ENCODE results near the gene KCNQ5.

The KCNQ5 gene

DNA sequence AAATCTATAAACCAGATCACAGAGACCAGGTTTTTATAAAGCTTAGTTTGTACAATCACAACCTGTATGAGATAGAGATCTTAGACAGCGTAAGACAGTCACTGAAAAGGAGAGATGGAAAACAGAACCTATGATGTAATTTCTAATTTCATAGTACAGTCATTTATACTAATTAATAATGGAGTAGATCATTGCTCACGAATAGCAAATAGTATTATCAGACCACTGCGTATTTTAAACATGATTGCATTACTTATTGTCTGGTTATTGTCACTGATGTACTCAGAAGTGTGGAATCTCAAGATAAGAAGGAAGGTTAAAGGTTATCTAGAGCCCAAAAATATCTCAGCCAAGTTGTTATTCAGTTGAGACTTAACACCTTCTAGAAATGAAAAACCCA lies 487.8 kb downstream of the KCNQ5 start:
- H3K9ac ChIP-seq (ENCODE audit: low read depth, low read length), result no peak overlapping the region
- no peaks in the 10 kb centered on the region for H3K36me3 ChIP-seq (ENCODE audit: insufficient read depth, low read length)
- no peaks in the 10 kb centered on the region for H3K4me1 ChIP-seq (ENCODE audit: insufficient read depth, low read length)
- H3K9me3 ChIP-seq (ENCODE audit: control insufficient read depth, insufficient read depth, low read length), result no peaks in the 10 kb centered on the region

DNA sequence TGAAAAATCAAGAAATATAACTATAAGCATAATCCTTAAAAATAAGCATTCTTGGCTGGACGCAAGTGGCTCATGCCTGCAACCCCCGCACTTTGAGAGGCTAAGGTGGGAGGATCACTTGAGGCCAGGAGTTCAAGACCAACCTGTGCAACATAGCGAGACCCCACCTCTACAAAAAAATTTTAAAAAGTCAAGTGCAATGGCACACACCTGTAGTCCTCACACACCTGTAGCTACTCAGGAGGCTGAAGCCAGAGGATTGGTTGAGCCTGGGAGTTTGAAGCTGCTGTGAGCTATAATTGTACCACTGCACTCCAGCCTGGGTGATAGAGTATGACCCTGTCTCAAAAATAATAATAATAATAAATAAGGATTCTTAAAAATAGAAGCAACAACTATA lies 494.5 kb downstream of the KCNQ5 start:
- no peaks in the 10 kb centered on the region for H3K4me1 ChIP-seq (ENCODE audit: insufficient read depth, low read length)
- no peaks in the 10 kb centered on the region for H3K36me3 ChIP-seq (ENCODE audit: insufficient read depth, low read length)
- no peak overlapping the region for H3K9ac ChIP-seq (ENCODE audit: low read depth, low read length)
- H3K9me3 ChIP-seq (ENCODE audit: control insufficient read depth, insufficient read depth, low read length), result no peaks in the 10 kb centered on the region

GRCh38 chr6:73121421-73121993 lies 499.6 kb downstream of the KCNQ5 start:
- Histone ChIP-seq H3K4me1 (ENCODE audit: insufficient read depth, low read length) (no peaks in the 10 kb centered on the region), H3K9me3 (ENCODE audit: control insufficient read depth, insufficient read depth, low read length) (no peaks in the 10 kb centered on the region), H3K9ac (ENCODE audit: low read depth, low read length) (no peak overlapping the region), H3K36me3 (ENCODE audit: insufficient read depth, low read length) (no peaks in the 10 kb centered on the region)

DNA sequence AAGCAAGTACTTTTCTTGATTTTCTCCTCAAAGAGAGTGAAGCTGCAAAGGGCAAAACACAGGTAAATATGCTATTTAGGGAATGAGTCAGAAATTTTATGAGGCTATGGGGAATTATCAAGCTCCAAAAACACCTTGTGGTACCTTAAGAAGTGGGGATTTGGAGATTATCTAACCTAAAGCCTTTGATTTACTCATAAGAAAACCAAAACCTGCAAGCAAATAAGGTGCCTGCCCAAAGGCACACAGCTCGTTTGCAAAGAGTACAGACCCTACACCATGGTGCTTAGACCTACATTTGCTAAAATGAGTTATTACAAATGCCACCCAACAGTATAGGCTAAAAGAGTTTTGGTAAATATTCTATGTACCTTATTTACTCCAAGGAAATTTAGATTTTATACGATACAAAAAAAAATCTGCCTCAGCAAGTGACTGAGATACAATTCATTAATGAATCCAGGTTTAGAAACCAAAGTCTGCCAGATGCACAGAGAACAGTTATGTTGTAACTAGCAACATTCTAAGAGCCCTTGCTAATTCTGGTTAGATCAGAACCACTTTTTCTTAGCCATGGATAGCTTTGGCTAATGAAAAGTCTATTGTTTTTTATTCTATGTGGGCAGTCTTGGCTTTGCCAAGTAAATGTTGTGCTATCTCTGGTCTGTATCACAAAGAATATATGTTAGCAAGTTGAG lies 501.9 kb downstream of the KCNQ5 start:
- Histone ChIP-seq H3K4me1 (ENCODE audit: insufficient read depth, low read length) (no peaks in the 10 kb centered on the region), H3K36me3 (ENCODE audit: insufficient read depth, low read length) (no peaks in the 10 kb centered on the region), H3K9me3 (ENCODE audit: control insufficient read depth, insufficient read depth, low read length) (no peaks in the 10 kb centered on the region), H3K9ac (ENCODE audit: low read depth, low read length) (no peak overlapping the region)

- Histone ChIP-seq H3K9me3 (ENCODE audit: control insufficient read depth, insufficient read depth, low read length) (no peaks in the 10 kb centered on the region), H3K4me1 (ENCODE audit: insufficient read depth, low read length) (no peaks in the 10 kb centered on the region), H3K9ac (ENCODE audit: low read depth, low read length) (no peak overlapping the region), H3K36me3 (ENCODE audit: insufficient read depth, low read length) (no peaks in the 10 kb centered on the region)
Measured at GRCh38 chr6:73129653-73130443, 508.0 kb downstream of the KCNQ5 start.

GRCh38 chr6:73131706-73132105 lies 509.8 kb downstream of the KCNQ5 start:
- H3K9ac ChIP-seq (ENCODE audit: low read depth, low read length), result no peak overlapping the region
- H3K36me3 ChIP-seq (ENCODE audit: insufficient read depth, low read length), result no peaks in the 10 kb centered on the region
- no peaks in the 10 kb centered on the region for H3K4me1 ChIP-seq (ENCODE audit: insufficient read depth, low read length)
- no peaks in the 10 kb centered on the region for H3K9me3 ChIP-seq (ENCODE audit: control insufficient read depth, insufficient read depth, low read length)

- Histone ChIP-seq H3K36me3 (ENCODE audit: insufficient read depth, low read length) (no peaks in the 10 kb centered on the region), H3K9me3 (ENCODE audit: control insufficient read depth, insufficient read depth, low read length) (no peaks in the 10 kb centered on the region), H3K9ac (ENCODE audit: low read depth, low read length) (no peak overlapping the region), H3K4me1 (ENCODE audit: insufficient read depth, low read length) (no peaks in the 10 kb centered on the region)
Measured at GRCh38 chr6:73134588-73134987, 512.7 kb downstream of the KCNQ5 start.

DNA sequence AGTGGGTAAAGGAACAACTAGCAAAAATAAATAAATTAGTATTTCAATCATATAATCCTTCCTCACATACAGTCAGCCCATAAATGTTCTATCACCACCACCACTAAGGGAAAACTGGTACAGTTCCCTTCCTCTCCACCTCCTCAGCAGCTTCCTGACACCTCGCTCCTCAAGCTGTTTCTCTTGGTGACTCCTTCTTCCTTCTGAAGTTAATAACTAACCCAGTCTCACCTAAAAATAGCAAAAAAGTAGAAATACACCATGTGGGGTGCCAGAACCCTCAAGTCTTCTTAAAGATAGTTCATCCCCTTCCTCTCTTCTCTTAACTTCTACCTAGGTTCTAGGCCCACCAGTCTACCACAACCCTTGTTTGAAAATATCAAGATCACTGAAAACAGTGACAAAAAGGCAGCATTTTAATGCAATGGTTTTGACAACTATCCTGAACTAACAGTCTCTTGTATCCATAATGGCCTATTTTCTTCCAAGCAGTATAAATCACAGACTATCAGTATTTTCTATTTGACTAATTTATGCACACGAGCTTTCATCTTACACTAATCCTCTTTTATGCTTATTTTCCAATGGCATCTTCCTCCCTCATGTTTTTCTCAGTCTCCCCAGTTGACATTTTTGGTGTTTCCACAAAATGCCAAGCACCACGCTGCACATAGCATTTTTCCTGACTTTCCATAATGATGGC lies 518.0 kb downstream of the KCNQ5 start:
- Histone ChIP-seq H3K9ac (ENCODE audit: low read depth, low read length) (no peak overlapping the region), H3K4me1 (ENCODE audit: insufficient read depth, low read length) (no peaks in the 10 kb centered on the region), H3K9me3 (ENCODE audit: control insufficient read depth, insufficient read depth, low read length) (no peaks in the 10 kb centered on the region), H3K36me3 (ENCODE audit: insufficient read depth, low read length) (no peaks in the 10 kb centered on the region)

GRCh38 chr6:73143551-73143950 lies 521.7 kb downstream of the KCNQ5 start:
- Histone ChIP-seq H3K9ac (ENCODE audit: low read depth, low read length) (no peak overlapping the region), H3K36me3 (ENCODE audit: insufficient read depth, low read length) (no peaks in the 10 kb centered on the region), H3K9me3 (ENCODE audit: control insufficient read depth, insufficient read depth, low read length) (no peaks in the 10 kb centered on the region), H3K4me1 (ENCODE audit: insufficient read depth, low read length) (no peaks in the 10 kb centered on the region)

GRCh38 chr6:73144516-73144915 lies 522.7 kb downstream of the KCNQ5 start:
- Histone ChIP-seq H3K4me1 (ENCODE audit: insufficient read depth, low read length) (no peaks in the 10 kb centered on the region), H3K9me3 (ENCODE audit: control insufficient read depth, insufficient read depth, low read length) (no peaks in the 10 kb centered on the region), H3K36me3 (ENCODE audit: insufficient read depth, low read length) (no peaks in the 10 kb centered on the region), H3K9ac (ENCODE audit: low read depth, low read length) (no peak overlapping the region)

- Histone ChIP-seq H3K4me1 (ENCODE audit: insufficient read depth, low read length) (no peaks in the 10 kb centered on the region), H3K36me3 (ENCODE audit: insufficient read depth, low read length) (no peaks in the 10 kb centered on the region), H3K9me3 (ENCODE audit: control insufficient read depth, insufficient read depth, low read length) (no peaks in the 10 kb centered on the region), H3K9ac (ENCODE audit: low read depth, low read length) (no peak overlapping the region)
Measured at GRCh38 chr6:73145690-73146089, 523.8 kb downstream of the KCNQ5 start.

DNA sequence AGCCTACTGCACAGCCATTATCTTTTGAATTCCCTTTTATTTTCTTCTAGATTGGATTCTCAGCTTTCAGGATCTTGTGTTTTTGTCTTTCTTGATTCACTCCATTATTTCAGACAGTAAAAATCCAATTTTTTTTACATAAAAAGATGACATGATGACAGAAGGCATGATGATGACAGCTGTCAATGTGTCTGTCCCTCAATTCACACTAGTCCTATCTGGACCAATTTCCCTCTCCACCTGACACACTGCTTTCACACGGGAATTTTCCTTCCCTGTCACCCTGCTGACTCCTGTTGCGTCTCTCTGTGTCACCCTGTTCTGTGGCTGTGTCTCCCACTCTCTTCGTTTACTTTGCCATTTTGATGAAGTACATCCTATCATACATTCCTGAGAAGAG lies 529.9 kb downstream of the KCNQ5 start:
- no peaks in the 10 kb centered on the region for H3K36me3 ChIP-seq (ENCODE audit: insufficient read depth, low read length)
- H3K9me3 ChIP-seq (ENCODE audit: control insufficient read depth, insufficient read depth, low read length), result no peaks in the 10 kb centered on the region
- H3K9ac ChIP-seq (ENCODE audit: low read depth, low read length), result no peak overlapping the region
- no peaks in the 10 kb centered on the region for H3K4me1 ChIP-seq (ENCODE audit: insufficient read depth, low read length)

GRCh38 chr6:73152556-73152955 lies 530.7 kb downstream of the KCNQ5 start:
- Histone ChIP-seq H3K9ac (ENCODE audit: low read depth, low read length) (no peak overlapping the region), H3K9me3 (ENCODE audit: control insufficient read depth, insufficient read depth, low read length) (no peaks in the 10 kb centered on the region), H3K4me1 (ENCODE audit: insufficient read depth, low read length) (no peaks in the 10 kb centered on the region), H3K36me3 (ENCODE audit: insufficient read depth, low read length) (no peaks in the 10 kb centered on the region)

- no peaks in the 10 kb centered on the region for H3K36me3 ChIP-seq (ENCODE audit: insufficient read depth, low read length)
- no peaks in the 10 kb centered on the region for H3K4me1 ChIP-seq (ENCODE audit: insufficient read depth, low read length)
- H3K9me3 ChIP-seq (ENCODE audit: control insufficient read depth, insufficient read depth, low read length), result no peaks in the 10 kb centered on the region
- H3K9ac ChIP-seq (ENCODE audit: low read depth, low read length), result no peak overlapping the region
Measured at GRCh38 chr6:73152966-73153757, 531.3 kb downstream of the KCNQ5 start.
